ENCODE results near the gene DAB2. TPM values are rescaled to one million over a fixed set of nuclear protein-coding genes. Genes with fewer than 3 reads are reported as not detected.

DAB2 gene
- polyA plus RNA-seq, 1 donor (not counting 4 experiments of a cell fraction or from before 2014, with no cell fraction given): 10.4 TPM

DNA sequence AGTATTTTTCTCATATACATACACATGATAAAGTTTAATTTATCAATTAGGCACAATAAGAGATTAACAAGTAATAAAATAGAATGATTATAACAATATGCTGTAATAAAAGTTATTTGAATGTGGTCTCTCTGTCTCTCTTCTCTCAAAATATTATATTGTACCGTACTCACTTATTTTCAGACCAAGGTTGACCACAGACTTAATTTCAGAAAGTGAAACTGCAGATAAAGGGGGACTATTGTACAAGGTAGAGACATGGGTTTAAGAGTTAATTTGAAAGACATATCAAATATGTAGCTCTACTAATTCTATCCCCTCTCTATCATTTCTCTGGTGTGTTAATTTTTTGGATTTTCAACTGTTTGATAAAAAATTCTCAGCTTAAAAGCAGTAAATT is 40.5 kb downstream of the DAB2 start:
- H2AFZ ChIP-seq (ENCODE audit: control insufficient read depth, low read length): no peak overlapping the region
- no peaks in the 10 kb centered on the region for H3K9me1 ChIP-seq (ENCODE audit: control insufficient read depth, extremely low read depth, insufficient read depth, low read length)
- no peak overlapping the region for H3K9ac ChIP-seq (ENCODE audit: control insufficient read depth, extremely low read depth, insufficient read depth, low read length)
- dilution Hi-C loops (cut with MboI; ENCODE audit: extremely low pct_ligation_motif_present, low sequenced_read_pairs): loop anchor here (25.0 kb wide), 1 partner anchor 153 kb away; no protein-coding TSS in a partner anchor
- no peaks in the 10 kb centered on the region for H3K36me3 ChIP-seq (ENCODE audit: control insufficient read depth in 2 of 2, extremely low read depth in 1 of 2, insufficient read depth in 2 of 2, low read length in 2 of 2)
- H3K4me1 ChIP-seq (ENCODE audit: control insufficient read depth, extremely low read depth, insufficient read depth, low read length): no peaks in the 10 kb centered on the region
- no peak for FAIRE-seq
- H3K4me2 ChIP-seq (ENCODE audit: control insufficient read depth, extremely low read depth, insufficient read depth, low read depth, low read length): no peak overlapping the region
- TF ChIP-seq CTCF (optimal IDR thresholded peaks at IDR 0.05 in 1 of 3, IDR thresholded peaks at IDR 0.05 in 1 of 3, conservative IDR thresholded peaks at IDR 0.05 in 1 of 3; ENCODE audit: extremely low read depth in 1 of 3, insufficient read depth in 2 of 3, low read length in 3 of 3) (no peak), EZH2 (IDR thresholded peaks at IDR 0.05; ENCODE audit: low read length) (no peak)
- H3K79me2 ChIP-seq (ENCODE audit: control insufficient read depth, insufficient read depth, low read length): no peaks in the 10 kb centered on the region
- no peak overlapping the region for H3K27ac ChIP-seq (ENCODE audit: control insufficient read depth, insufficient read depth, low read length)
- no peaks in the 10 kb centered on the region for H4K20me1 ChIP-seq (ENCODE audit: control insufficient read depth, extremely low read depth, insufficient read depth, low read length)
- no peak overlapping the region for H3K4me3 ChIP-seq (ENCODE audit: control insufficient read depth in 2 of 3, extremely low read depth in 1 of 3, insufficient read depth in 2 of 3, low read depth in 1 of 3, low read length in 3 of 3)
- H3K9me3 ChIP-seq (ENCODE audit: control insufficient read depth, low read depth, low read length): no peaks in the 10 kb centered on the region
- H3K27me3 ChIP-seq (ENCODE audit: control insufficient read depth, extremely low read depth, insufficient read depth, low read length): no peaks in the 10 kb centered on the region
- DNase-seq (ENCODE audit: low read depth, low spot score): no peak

GRCh38 chr5:39381376-39381775 is 43.4 kb downstream of the DAB2 start:
- Histone ChIP-seq H3K4me3 (ENCODE audit: control insufficient read depth in 2 of 3, extremely low read depth in 1 of 3, insufficient read depth in 2 of 3, low read depth in 1 of 3, low read length in 3 of 3) (no peak overlapping the region), H3K79me2 (ENCODE audit: control insufficient read depth, insufficient read depth, low read length) (no peaks in the 10 kb centered on the region), H3K9ac (ENCODE audit: control insufficient read depth, extremely low read depth, insufficient read depth, low read length) (no peak overlapping the region), H3K36me3 (ENCODE audit: control insufficient read depth in 2 of 2, extremely low read depth in 1 of 2, insufficient read depth in 2 of 2, low read length in 2 of 2) (no peaks in the 10 kb centered on the region), H3K4me1 (ENCODE audit: control insufficient read depth, extremely low read depth, insufficient read depth, low read length) (no peaks in the 10 kb centered on the region), H3K9me1 (ENCODE audit: control insufficient read depth, extremely low read depth, insufficient read depth, low read length) (no peaks in the 10 kb centered on the region), H4K20me1 (ENCODE audit: control insufficient read depth, extremely low read depth, insufficient read depth, low read length) (no peaks in the 10 kb centered on the region), H3K27ac (ENCODE audit: control insufficient read depth, insufficient read depth, low read length) (no peak overlapping the region), H2AFZ (ENCODE audit: control insufficient read depth, low read length) (no peak overlapping the region), H3K27me3 (ENCODE audit: control insufficient read depth, extremely low read depth, insufficient read depth, low read length) (no peaks in the 10 kb centered on the region), H3K4me2 (ENCODE audit: control insufficient read depth, extremely low read depth, insufficient read depth, low read depth, low read length) (no peak overlapping the region), H3K9me3 (ENCODE audit: control insufficient read depth, low read depth, low read length) (no peaks in the 10 kb centered on the region)
- TF ChIP-seq CTCF (optimal IDR thresholded peaks at IDR 0.05 in 1 of 3, IDR thresholded peaks at IDR 0.05 in 1 of 3, conservative IDR thresholded peaks at IDR 0.05 in 1 of 3; ENCODE audit: extremely low read depth in 1 of 3, insufficient read depth in 2 of 3, low read length in 3 of 3): no peak
- TF ChIP-seq EZH2 (IDR thresholded peaks at IDR 0.05; ENCODE audit: low read length): no peak
- dilution Hi-C loops (cut with MboI; ENCODE audit: extremely low pct_ligation_motif_present, low sequenced_read_pairs): loop anchor here (25.0 kb wide), 1 partner anchor 156 kb away; no protein-coding TSS in a partner anchor
- DNase-seq (ENCODE audit: low read depth, low spot score) (no peak), FAIRE-seq (no peak)
